Natural killer cell (primary cell): ENCODE data around the gene PLCD3. TPM values are rescaled to one million over a fixed set of nuclear protein-coding genes. Genes with fewer than 3 reads are reported as not detected.

ENCODE experiments used
- ATAC-seq, 3 donors: fragments of 150-1000 bp in 2 of 3; fragments of 200-7000 bp in 1 of 3; cut with Tn5 transposase; 1 replicate in 1 of 3; 2 replicates in 2 of 3; pipeline ENCODE4 v1.10.0; 2021; ENCODE audit warnings: mild to moderate bottlenecking in 2 of 3, moderate library complexity in 2 of 3
- DNase-seq, 2 donors: peaks; one replicate each; pipeline versions ENCODE4 v3.0.0 to v3.0.0-alpha.2; 2013 to 2021; ENCODE audit warnings: mixed read lengths in 1 of 2
- H3K27ac ChIP-seq: one replicate; pipeline ENCODE4 v1.5.1; 2013; ENCODE audit warnings: mild to moderate bottlenecking, low read length
- H3K27me3 ChIP-seq: one replicate; pipeline ENCODE4 v1.6.1; 2013; ENCODE audit warnings: low read length; ENCODE audit not compliant: control insufficient read depth, insufficient read depth
- H3K36me3 ChIP-seq: one replicate; pipeline ENCODE4 v1.6.1; 2013; ENCODE audit warnings: low read length; ENCODE audit not compliant: control insufficient read depth, insufficient read depth
- H3K4me1 ChIP-seq: one replicate; pipeline ENCODE4 v1.6.1; 2013; ENCODE audit warnings: low read length; ENCODE audit not compliant: control insufficient read depth, insufficient read depth
- H3K4me3 ChIP-seq: one replicate; pipeline ENCODE4 v1.5.1; 2013; ENCODE audit warnings: low read length
- H3K9me3 ChIP-seq: one replicate; pipeline ENCODE4 v1.6.1; 2013; ENCODE audit warnings: low read length; ENCODE audit not compliant: control insufficient read depth, insufficient read depth
- H3K27ac Mint-ChIP-seq, 2 donors: one replicate each; pipeline ENCODE4 v1.8.0; 2022; ENCODE audit warnings: mild to moderate bottlenecking in 2 of 2, mixed read lengths in 2 of 2, moderate library complexity in 1 of 2
- H3K27me3 Mint-ChIP-seq, 2 donors: one replicate each; pipeline ENCODE4 v1.8.0; 2022; ENCODE audit warnings: low read depth in 2 of 2, mixed read lengths in 2 of 2
- H3K36me3 Mint-ChIP-seq: one replicate; pipeline ENCODE4 v1.8.0; 2022; ENCODE audit warnings: mixed read lengths
- H3K4me1 Mint-ChIP-seq, 2 donors: one replicate each; pipeline ENCODE4 v1.8.0; 2022; ENCODE audit warnings: mixed read lengths in 2 of 2
- H3K4me3 Mint-ChIP-seq: one replicate; pipeline ENCODE4 v1.8.0; 2022; ENCODE audit warnings: mild to moderate bottlenecking, moderate library complexity, mixed read lengths
- H3K9me3 Mint-ChIP-seq, 2 donors: one replicate each; pipeline ENCODE4 v1.8.0; 2022; ENCODE audit warnings: mixed read lengths in 2 of 2
- CTCF ChIP-seq: fragments of 200-600 bp; IDR thresholded peaks from one replicate; pipeline ENCODE4 v1.8.0; 2022; ENCODE audit warnings: antibody characterized with exemption
- WGBS: methylation state at CpG from one replicate; pipeline ENCODE4 v1.1.7; 2013; ENCODE audit warnings: missing lambda C conversion rate; ENCODE audit not compliant: insufficient coverage; 5-methylcytosine and 5-hydroxymethylcytosine counted together
- intact Hi-C: fragments of 100-400 bp; cut with micrococcal nuclease; formaldehyde crosslinking; loops from one replicate; pipeline ENCODE4 v1.14.2; 2022
- total RNA-seq, 4 donors: library from RNA; stranded (reverse); fragments of 120-200 nt in 1 of 4; gene quantifications; one replicate each; pipeline versions ENCODE4 v1.2.3 to v1.2.4, GENCODE V29; 2013 to 2022

The PLCD3 gene
- total RNA-seq, 3 donors from 2014 or later (not counting 1 experiment from before 2014, with no cell fraction given): 2.5 to 2.9 (median 2.5) TPM

GRCh38 chr17:45144199-45145034 lies 12.1 kb upstream of the PLCD3 start:
- WGBS: 25% methylated on average over 71 of the region's 71 CpGs
- TF ChIP-seq CTCF: no peak
- Mint-ChIP-seq H3K4me3 (peak overlapping the region; percentile 100), H3K4me1 (peaks cover 37 to 55% of the 10 kb centered on the region in 2 donors), H3K27ac (peak overlapping the region in 1 of 2 donors; percentile 98), H3K36me3 (peaks cover 6% of the 10 kb centered on the region), H3K9me3 (no peaks in the 10 kb centered on the region), H3K27me3 (no peaks in the 10 kb centered on the region)
- H3K4me1 ChIP-seq: peaks cover 42% of the 10 kb centered on the region
- no peak for ATAC-seq
- H3K27ac ChIP-seq: peak overlapping the region; percentile 47
- H3K27me3 ChIP-seq: no peaks in the 10 kb centered on the region
- H3K36me3 ChIP-seq: no peaks in the 10 kb centered on the region
- no peaks in the 10 kb centered on the region for H3K9me3 ChIP-seq
- intact Hi-C loops: loop anchor here (5.0 to 10.0 kb wide), 2 partner anchors 173 to 1050 kb away; partner anchors contain the start of genes KANSL1 and MAP3K14
- no peak for DNase-seq
- peak overlapping the region; percentile 33 for H3K4me3 ChIP-seq

- 10% methylated on average over 21 of the region's 21 CpGs for WGBS
- Histone ChIP-seq H3K4me1 (peaks cover 41% of the 10 kb centered on the region), H3K36me3 (no peaks in the 10 kb centered on the region), H3K27ac (peak overlapping the region; percentile 47), H3K27me3 (no peaks in the 10 kb centered on the region), H3K9me3 (no peaks in the 10 kb centered on the region), H3K4me3 (peak overlapping the region; percentile 33)
- intact Hi-C loops: loop anchor here (10.0 kb wide), 1 partner anchor 1051 kb away; the partner anchor contains the start of gene KANSL1
- ATAC-seq (no peak), DNase-seq (peak in 1 of 2 donors; percentile 49)
- Mint-ChIP-seq H3K27ac (peak overlapping the region in 1 of 2 donors; percentile 98), H3K9me3 (no peaks in the 10 kb centered on the region), H3K4me1 (peaks cover 30 to 49% of the 10 kb centered on the region in 2 donors), H3K4me3 (peak overlapping the region; percentile 81), H3K27me3 (no peaks in the 10 kb centered on the region), H3K36me3 (peaks cover 6% of the 10 kb centered on the region)
- no peak for TF ChIP-seq CTCF
Observed at GRCh38 chr17:45143767-45144198, 11.5 kb upstream of the PLCD3 start.

GRCh38 chr17:45143094-45143670 lies 10.9 kb upstream of the PLCD3 start:
- peaks cover 24 to 43% of the 10 kb centered on the region in 2 donors for H3K4me1 Mint-ChIP-seq
- DNase-seq: no peak
- no peaks in the 10 kb centered on the region for H3K27me3 Mint-ChIP-seq
- Histone ChIP-seq H3K27ac (no peak overlapping the region), H3K4me3 (no peak overlapping the region), H3K27me3 (no peaks in the 10 kb centered on the region), H3K9me3 (no peaks in the 10 kb centered on the region), H3K36me3 (no peaks in the 10 kb centered on the region), H3K4me1 (peaks cover 38% of the 10 kb centered on the region)
- H3K9me3 Mint-ChIP-seq: no peaks in the 10 kb centered on the region
- intact Hi-C loops: loop anchor here (10.0 kb wide), 1 partner anchor 1052 kb away; the partner anchor contains the start of gene KANSL1
- WGBS: 89% methylated on average over 13 of the region's 13 CpGs
- no peak overlapping the region for H3K4me3 Mint-ChIP-seq
- ATAC-seq: no peak
- no peak for TF ChIP-seq CTCF
- peaks cover 6% of the 10 kb centered on the region for H3K36me3 Mint-ChIP-seq
- H3K27ac Mint-ChIP-seq: peak overlapping the region in 1 of 2 donors; percentile 98
